Right ventricle myocardium inferior (tissue), 1 donor: ENCODE results near the gene FBXW8. TPM values are rescaled to one million over a fixed set of nuclear protein-coding genes. Genes with fewer than 3 reads are reported as not detected.
A peak's percentile ranks its signal among the peaks of the same experiment; 100 is the strongest.
"Not testable (repeated sequence)": the region's sequence is repeated elsewhere in the genome, so short reads cannot be mapped to it uniquely, and the experiment has no call there.

Source experiments
- ATAC-seq: fragments of 200-7000 bp; cut with Tn5 transposase; one replicate; pipeline ENCODE4 v1.9.1; 2020; ENCODE audit warnings: mild to moderate bottlenecking, moderate library complexity
- DNase-seq: peaks from one replicate; pipeline ENCODE4 v3.0.0; 2021; ENCODE audit errors: missing footprints
- intact Hi-C: fragments of 100-400 bp; cut with DNase I; formaldehyde crosslinking; loops from one replicate; pipeline ENCODE4 v1.11.0; 2022
- total RNA-seq: library from RNA; stranded (reverse); fragmentation: NEBNext Ultra II Directional; extraction: Animal tissue kit (Norgen Biotek cat#: 25700); gene quantifications from one replicate; pipeline ENCODE4 v1.2.1, GENCODE V29; 2021
- donor health status: DM: no; HTN: yes; CAD: no; lungs with severe emphysema.

Gene FBXW8
- total RNA-seq, 1 donor from 2014 or later: 5.4 TPM

GRCh38 chr12:117054279-117054678 lies 143.5 kb downstream of the FBXW8 start:
- intact Hi-C loops: no loop called here
- DNase-seq (peak; percentile 26), ATAC-seq (no peak)

DNA sequence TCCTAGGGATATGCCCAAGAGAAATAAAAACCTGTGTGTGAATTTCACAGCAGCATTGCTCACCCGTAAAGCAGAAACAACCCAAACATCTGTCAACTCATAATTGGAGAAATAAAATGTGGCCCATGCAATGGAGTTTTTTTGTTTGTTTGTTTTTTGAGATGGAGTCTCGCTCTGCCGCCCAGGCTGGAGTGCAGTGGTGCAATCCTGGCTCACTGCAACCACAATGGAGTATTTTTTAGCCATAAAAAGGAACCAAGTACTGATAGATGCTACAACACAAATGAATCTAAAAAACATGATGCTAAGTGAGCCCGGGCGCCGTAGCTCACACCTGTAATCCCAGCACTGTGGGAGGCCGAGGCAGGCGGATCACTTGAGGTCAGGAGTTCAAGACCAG lies 146.9 kb downstream of the FBXW8 start:
- DNase-seq: peak; percentile 11
- ATAC-seq, intact Hi-C loops: not testable (repeated sequence)

- no peak for ATAC-seq
- intact Hi-C loops: no loop called here
- no peak for DNase-seq
Observed at GRCh38 chr12:117058442-117059072, 147.8 kb downstream of the FBXW8 start.

GRCh38 chr12:117059156-117059555 lies 148.4 kb downstream of the FBXW8 start:
- no peak for DNase-seq

DNA sequence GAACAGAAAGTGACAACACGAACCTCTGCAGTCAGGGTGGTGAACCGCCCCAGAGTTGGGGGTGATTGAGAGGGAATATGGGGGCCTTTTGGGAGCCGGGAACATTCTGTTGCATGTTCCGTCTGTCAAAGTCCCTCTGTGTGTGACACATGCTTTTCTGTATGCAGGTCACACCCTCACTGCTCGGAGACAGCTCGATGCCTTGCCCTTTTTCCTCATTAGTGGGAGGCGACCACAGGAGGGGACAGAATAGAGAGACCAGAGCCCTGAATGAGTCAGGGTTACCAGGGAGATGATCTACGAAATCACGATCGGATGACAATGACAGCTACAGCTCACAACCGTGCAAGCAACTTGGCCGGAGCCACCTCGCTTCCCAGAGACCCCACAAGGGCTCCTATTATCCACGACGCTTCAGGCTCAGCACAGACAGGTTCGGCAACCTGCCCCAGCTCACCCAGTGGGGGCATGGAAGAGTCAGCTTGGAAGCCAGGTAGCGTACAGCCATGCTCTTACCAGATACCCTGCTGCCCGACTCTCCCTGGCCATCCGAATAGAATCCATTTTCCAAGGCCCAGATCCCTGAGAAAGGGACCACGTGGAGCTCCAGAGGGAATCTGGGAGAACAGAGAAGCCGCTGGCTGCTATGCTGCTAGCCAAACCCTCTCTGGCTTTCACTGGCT lies 149.6 kb downstream of the FBXW8 start:
- intact Hi-C loops: no loop called here
- ATAC-seq: peak; percentile 23

More at GRCh38 chr12:117059156-117059555, 148.4 kb downstream of the FBXW8 start:
- intact Hi-C loops: no loop called here
- ATAC-seq: peak; percentile 33

DNA sequence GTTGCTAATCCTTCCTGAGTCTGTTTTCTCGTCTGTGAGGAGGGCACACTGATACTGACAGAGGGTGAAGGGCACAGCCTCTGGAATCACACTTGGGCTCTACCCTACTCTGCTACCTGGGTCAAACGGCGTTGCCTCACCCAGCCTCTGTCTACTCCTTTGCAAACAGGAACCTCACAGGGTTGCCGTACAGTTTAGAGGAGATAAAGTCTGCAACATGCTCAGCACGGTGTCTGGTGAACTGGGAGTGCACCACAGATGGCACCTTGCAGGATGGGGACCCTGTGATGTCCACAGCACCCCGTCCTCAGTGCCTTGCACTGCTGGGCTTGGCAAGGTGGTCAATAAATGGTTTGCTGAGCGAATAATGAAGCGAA lies 150.2 kb downstream of the FBXW8 start:
- ATAC-seq (peak; percentile 12), DNase-seq (no peak)
- intact Hi-C loops: no loop called here

More for the DNA sequence above, 149.6 kb downstream of the FBXW8 start:
- DNase-seq: no peak

- DNase-seq (no peak), ATAC-seq (no peak)
- intact Hi-C loops: no loop called here
Observed at GRCh38 chr12:117061555-117062079, 150.9 kb downstream of the FBXW8 start.

DNA sequence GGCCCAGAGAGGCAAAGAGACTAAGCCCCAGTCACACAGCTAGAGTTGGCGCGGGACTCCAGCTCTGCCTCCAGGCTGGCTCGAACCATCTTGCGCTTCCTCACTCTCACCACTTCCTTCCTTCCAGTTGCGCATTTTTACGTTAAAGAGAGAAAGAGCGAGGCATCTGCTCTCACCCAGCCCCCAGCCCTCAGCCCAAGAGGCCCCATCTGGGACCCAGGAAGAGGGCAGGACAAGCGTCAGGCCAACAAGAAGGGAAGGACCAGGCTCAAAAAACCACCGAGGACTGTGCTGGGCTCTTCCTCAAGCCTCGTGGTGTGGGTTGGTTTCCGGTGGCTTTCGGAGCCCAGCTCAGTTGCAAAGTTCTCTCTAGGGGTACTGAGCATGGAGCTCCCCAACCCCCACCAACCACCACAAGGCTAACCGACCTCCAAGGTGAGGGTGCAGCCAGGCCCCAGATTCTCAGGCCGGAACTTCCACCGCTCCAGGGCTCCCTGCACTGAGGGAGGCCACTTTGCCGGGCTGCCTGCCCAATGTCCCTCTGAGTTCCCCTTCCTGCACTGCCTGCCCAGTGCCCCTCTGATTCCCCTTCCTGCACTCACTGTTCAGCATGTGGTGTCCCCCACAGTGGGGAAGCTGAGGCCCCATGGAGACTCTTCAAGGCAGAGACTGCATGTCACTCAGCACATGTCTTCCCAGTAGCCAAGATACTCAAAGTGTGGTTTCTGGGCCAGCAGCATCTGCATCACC lies 152.6 kb downstream of the FBXW8 start:
- peak; percentile 23 for ATAC-seq
- peak; percentile 77 for DNase-seq
- intact Hi-C loops: no loop called here

GRCh38 chr12:117064049-117064448 lies 153.3 kb downstream of the FBXW8 start:
- no peak for ATAC-seq

DNA sequence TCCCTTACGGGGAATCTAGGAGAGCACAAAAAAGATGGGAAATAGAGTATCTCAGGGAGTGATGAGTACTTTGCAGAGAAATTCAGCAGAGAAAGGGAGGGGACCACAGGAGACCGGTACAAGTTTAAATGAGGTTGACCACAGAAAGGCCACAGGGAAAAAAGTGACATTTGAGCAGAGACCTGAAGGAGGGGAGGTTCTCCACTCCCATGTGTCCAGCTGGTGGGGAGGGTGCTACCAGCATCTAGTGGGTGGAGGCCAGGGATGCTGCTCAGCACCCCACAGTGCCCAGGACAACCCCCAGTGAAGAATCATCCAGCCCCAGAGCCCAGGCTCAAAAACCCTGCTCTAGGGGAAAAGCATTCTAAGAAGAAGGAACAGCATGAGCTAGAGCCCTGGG lies 153.8 kb downstream of the FBXW8 start:
- DNase-seq (no peak), ATAC-seq (no peak)
- intact Hi-C loops: no loop called here

More at GRCh38 chr12:117064049-117064448, 153.3 kb downstream of the FBXW8 start:
- intact Hi-C loops: no loop called here
- DNase-seq: no peak

DNA sequence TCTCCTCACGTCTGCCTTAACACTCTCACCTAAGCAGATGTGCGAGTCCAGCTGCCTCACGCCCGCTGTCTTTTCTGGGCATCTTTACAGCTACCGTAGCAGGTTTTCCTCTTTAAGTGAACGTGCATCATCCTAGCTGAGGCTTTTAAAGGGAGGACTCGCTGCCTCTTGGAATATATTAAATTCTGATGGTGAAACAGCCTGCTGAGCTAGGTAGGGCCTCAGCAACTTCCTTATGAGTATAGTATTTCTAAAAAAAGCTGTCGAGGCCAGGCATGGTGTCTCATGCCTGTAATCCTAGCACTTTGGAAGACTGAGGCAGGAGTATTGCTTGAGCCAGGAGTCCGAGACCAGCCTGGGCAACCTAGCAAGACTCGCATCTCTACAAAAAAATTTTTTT lies 156.3 kb downstream of the FBXW8 start:
- DNase-seq: no peak
- no peak for ATAC-seq
- intact Hi-C loops: no loop called here

DNA sequence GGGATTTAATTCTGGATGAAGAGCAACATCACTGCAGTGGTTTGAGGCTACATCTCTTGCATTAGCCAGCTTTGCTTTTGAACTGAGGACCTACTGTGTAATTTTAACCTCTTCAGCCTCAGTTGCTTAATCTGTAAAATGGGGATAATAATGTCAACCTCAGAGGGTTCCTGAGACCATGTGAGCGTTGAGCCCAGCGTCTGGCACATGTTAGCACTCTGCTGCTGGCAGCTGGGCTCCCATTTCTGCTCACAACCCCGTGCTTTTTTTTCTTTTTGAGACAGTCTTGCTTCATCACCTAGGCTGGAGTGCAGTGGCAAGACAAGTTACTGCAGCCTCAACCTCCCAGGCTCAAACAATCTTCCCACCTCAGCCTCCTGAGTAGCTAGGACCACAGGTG lies 156.9 kb downstream of the FBXW8 start:
- intact Hi-C loops: no loop called here
- ATAC-seq: no peak
- no peak for DNase-seq

- ATAC-seq: peak; percentile 64
- intact Hi-C loops: no loop called here
- no peak for DNase-seq
Observed at GRCh38 chr12:117068492-117068891, 157.7 kb downstream of the FBXW8 start.

DNA sequence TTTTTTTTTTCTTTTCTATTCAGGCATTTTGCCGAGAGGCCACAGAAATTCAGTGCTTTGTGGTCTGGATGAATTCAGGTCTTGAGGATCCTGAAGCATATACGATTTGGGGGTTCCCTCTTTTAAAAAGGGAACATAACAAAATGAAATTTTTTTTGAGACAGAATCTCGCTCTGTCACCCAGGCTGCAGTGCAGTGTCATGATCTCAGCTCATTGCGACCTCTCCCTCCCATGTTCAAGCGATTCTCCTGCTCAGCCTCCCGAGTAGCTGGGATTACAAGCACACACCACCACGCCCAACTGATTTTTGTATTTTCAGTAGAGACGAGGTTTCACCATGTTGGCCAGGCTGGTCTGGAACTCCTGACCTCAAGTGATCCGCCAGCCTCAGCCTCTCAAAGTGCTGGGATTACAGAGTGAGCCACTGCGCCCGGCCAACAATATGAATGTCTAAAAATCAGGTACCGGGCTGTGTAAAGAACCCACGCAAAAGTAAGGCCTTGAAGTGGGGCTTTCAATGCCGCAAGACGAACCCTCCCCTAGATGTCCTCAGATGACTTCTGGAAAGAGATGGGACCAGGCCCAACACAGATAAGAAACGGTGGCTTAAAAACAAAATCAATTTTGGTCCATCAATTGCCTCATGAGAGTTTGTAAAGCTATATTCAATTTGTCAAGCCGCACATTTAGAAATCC lies 158.5 kb downstream of the FBXW8 start:
- ATAC-seq: no peak
- DNase-seq: no peak
- intact Hi-C loops: no loop called here

DNA sequence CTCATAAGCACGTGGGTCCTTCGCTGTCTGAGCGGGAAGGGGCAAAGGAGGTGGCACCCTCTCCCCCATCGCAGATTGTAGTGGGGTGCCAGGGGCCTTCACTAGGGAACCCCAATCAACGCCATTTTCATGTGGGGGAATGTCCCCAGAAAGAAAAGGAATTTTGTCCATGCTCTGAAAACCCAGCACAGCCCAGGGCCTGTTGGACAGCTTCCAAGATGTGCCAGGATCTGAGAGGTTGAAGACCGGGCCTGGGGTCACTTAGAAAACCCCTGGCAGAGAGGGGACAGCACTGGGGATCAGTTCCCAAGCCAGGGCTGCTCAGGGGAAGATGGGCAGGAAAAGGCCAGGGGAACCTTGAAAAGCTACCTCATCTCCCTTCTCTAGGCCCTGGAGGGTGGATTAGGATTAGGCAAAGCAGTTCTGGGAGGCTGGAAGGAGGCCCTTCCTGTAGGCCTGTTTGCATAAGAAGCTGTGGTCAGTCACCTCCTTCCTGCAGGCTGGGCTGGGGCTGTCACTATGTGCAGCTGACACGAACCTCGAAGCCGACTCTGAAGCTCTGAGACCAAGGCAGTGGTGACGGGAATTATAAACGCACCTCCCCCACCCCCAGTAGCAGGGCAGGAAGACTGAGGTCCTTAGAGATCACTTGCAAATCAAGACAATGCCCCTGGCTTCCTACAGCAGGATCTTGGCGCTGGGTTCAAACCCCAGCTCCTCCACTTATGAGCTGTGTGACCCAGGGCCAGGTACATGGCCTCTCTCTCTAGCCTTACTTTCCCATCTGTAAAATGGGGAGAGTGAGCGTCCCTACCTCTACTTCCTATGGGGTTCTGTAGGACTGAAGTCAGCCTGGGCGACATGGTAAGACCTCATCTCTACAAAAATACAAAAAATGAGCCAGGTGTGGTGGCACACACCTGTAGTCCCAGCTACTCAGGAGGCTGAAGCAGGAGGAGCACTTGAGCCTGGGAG lies 159.5 kb downstream of the FBXW8 start:
- intact Hi-C loops: no loop called here
- peak; percentile 35 for ATAC-seq
- DNase-seq: peak; percentile 76

- ATAC-seq (no peak), DNase-seq (no peak)
- intact Hi-C loops: no loop called here
Observed at GRCh38 chr12:117071009-117071408, 160.3 kb downstream of the FBXW8 start.

GRCh38 chr12:117072106-117072505 lies 161.4 kb downstream of the FBXW8 start:
- intact Hi-C loops: no loop called here
- ATAC-seq (no peak), DNase-seq (no peak)
